H9 (cell line): ENCODE results near the gene CELF4. TPM values are rescaled to one million over a fixed set of nuclear protein-coding genes. Genes with fewer than 3 reads are reported as not detected.

Experiments used
- DNase-seq: peaks from one replicate; pipeline ENCODE4 v3.0.0-alpha.2; 2017
- H2AFZ ChIP-seq: one replicate; pipeline ENCODE4 v1.6.1; 2013; ENCODE audit warnings: mild to moderate bottlenecking, low read length, control low read depth, moderate library complexity
- H2AK5ac ChIP-seq: 2 replicates; pipeline ENCODE4 v1.6.1; 2013; ENCODE audit warnings: low read length, control low read depth, mixed read lengths; ENCODE audit not compliant: insufficient read length
- H2BK120ac ChIP-seq: one replicate; pipeline ENCODE4 v1.6.1; 2013; ENCODE audit warnings: low read depth, mild to moderate bottlenecking, low read length, control low read depth, inconsistent platforms; ENCODE audit not compliant: poor library complexity, severe bottlenecking
- H2BK12ac ChIP-seq: 2 replicates; pipeline ENCODE4 v1.6.1; 2013; ENCODE audit warnings: low read length, control low read depth, mixed read lengths, low read depth; ENCODE audit not compliant: insufficient read length
- H2BK15ac ChIP-seq: 2 replicates; pipeline ENCODE4 v1.6.1; 2013; ENCODE audit warnings: low read depth, low read length, control low read depth
- H2BK20ac ChIP-seq: one replicate; pipeline ENCODE4 v1.6.1; 2013; ENCODE audit warnings: low read depth, mild to moderate bottlenecking, low read length, control low read depth, inconsistent platforms; ENCODE audit not compliant: poor library complexity, severe bottlenecking
- H2BK5ac ChIP-seq: 2 replicates; pipeline ENCODE4 v1.6.1; 2013; ENCODE audit warnings: low read length, control low read depth, mixed read lengths; ENCODE audit not compliant: insufficient read length
- H3K14ac ChIP-seq: 2 replicates; pipeline ENCODE4 v1.6.1; 2013; ENCODE audit warnings: low read length, control low read depth; ENCODE audit not compliant: insufficient read depth
- H3K18ac ChIP-seq: 2 replicates; pipeline ENCODE4 v1.6.1; 2013; ENCODE audit warnings: low read depth, mild to moderate bottlenecking, mixed read lengths, low read length, control low read depth; ENCODE audit not compliant: insufficient read length
- H3K23ac ChIP-seq: 2 replicates; pipeline ENCODE4 v1.6.1; 2013; ENCODE audit warnings: low read length, control low read depth, mixed read lengths, low read depth; ENCODE audit not compliant: insufficient read length
- H3K23me2 ChIP-seq: 2 replicates; pipeline ENCODE4 v1.6.1; 2013; ENCODE audit warnings: low read depth, mild to moderate bottlenecking, mixed read lengths, low read length, control low read depth; ENCODE audit not compliant: insufficient read length, poor library complexity, severe bottlenecking
- H3K27ac ChIP-seq: 2 replicates; pipeline ENCODE4 v1.5.1; 2013; ENCODE audit warnings: low read length, control low read depth, mixed read lengths, low read depth; ENCODE audit not compliant: insufficient read length
- H3K27me3 ChIP-seq: 2 replicates; pipeline ENCODE4 v1.6.1; 2013; ENCODE audit warnings: low read length, control low read depth, inconsistent platforms; ENCODE audit not compliant: insufficient read depth
- H3K4ac ChIP-seq: 2 replicates; pipeline ENCODE4 v1.6.1; 2013; ENCODE audit warnings: low read depth, mild to moderate bottlenecking, control low read depth, inconsistent platforms, low read length, moderate library complexity
- H3K4me1 ChIP-seq: 2 replicates; pipeline ENCODE4 v1.6.1; 2013; ENCODE audit warnings: low read length, control low read depth, inconsistent platforms; ENCODE audit not compliant: insufficient read depth
- H3K4me2 ChIP-seq: 2 replicates; pipeline ENCODE4 v1.6.1; 2013; ENCODE audit warnings: low read length, control low read depth, mixed read lengths; ENCODE audit not compliant: insufficient read length, insufficient read depth
- H3K56ac ChIP-seq: 2 replicates; pipeline ENCODE4 v1.6.1; 2013; ENCODE audit warnings: low read depth, mild to moderate bottlenecking, mixed read lengths, low read length, control low read depth; ENCODE audit not compliant: insufficient read length
- H3K79me1 ChIP-seq: 2 replicates; pipeline ENCODE4 v1.6.1; 2013; ENCODE audit warnings: low read depth, mild to moderate bottlenecking, moderate library complexity, low read length, control low read depth, inconsistent platforms; ENCODE audit not compliant: insufficient read depth, poor library complexity, severe bottlenecking
- H3K79me2 ChIP-seq: 2 replicates; pipeline ENCODE4 v1.6.1; 2013; ENCODE audit warnings: low read length, control low read depth, inconsistent platforms; ENCODE audit not compliant: insufficient read depth
- H3K9ac ChIP-seq: 2 replicates; pipeline ENCODE4 v1.6.1; 2013; ENCODE audit warnings: low read length, control low read depth, mixed read lengths; ENCODE audit not compliant: insufficient read length; ENCODE audit errors: extremely low read depth
- H3K9me3 ChIP-seq: one replicate; pipeline ENCODE4 v1.6.1; 2013; ENCODE audit warnings: low read depth, low read length, inconsistent platforms; ENCODE audit not compliant: control insufficient read depth
- H3T11ph ChIP-seq: one replicate; pipeline ENCODE4 v1.6.1; 2013; ENCODE audit warnings: mild to moderate bottlenecking, low read length, control low read depth, inconsistent platforms
- H4K20me1 ChIP-seq: one replicate; pipeline ENCODE4 v1.6.1; 2013; ENCODE audit not compliant: control insufficient read depth, insufficient read length, insufficient read depth
- H4K5ac ChIP-seq: 2 replicates; pipeline ENCODE4 v1.6.1; 2013; ENCODE audit warnings: low read depth, mild to moderate bottlenecking, mixed read lengths, low read length, control low read depth; ENCODE audit not compliant: insufficient read length
- H4K8ac ChIP-seq: replicated peaks from 2 replicates; pipeline ENCODE4 v1.6.1; 2013; ENCODE audit warnings: low read length, control low read depth, mixed read lengths, low read depth; ENCODE audit not compliant: insufficient read length
- H4K91ac ChIP-seq: 2 replicates; pipeline ENCODE4 v1.6.1; 2013; ENCODE audit warnings: low read depth, mild to moderate bottlenecking, moderate library complexity, mixed read lengths, low read length, control low read depth; ENCODE audit not compliant: insufficient read length
- H3K27ac Mint-ChIP-seq, 3 experiments: 2 replicates in 2 of 3; 3 replicates in 1 of 3; pipeline ENCODE4 v1.8.0; 2020 to 2021; ENCODE audit warnings: mixed read lengths in 3 of 3, mild to moderate bottlenecking in 1 of 3, moderate library complexity in 1 of 3
- H3K27me3 Mint-ChIP-seq: 2 replicates; pipeline ENCODE4 v1.8.0; 2021; ENCODE audit warnings: low read depth, mild to moderate bottlenecking, moderate library complexity, mixed read lengths
- H3K36me3 Mint-ChIP-seq, 3 experiments: 2 replicates in 2 of 3; 3 replicates in 1 of 3; pipeline ENCODE4 v1.8.0; 2020 to 2021; ENCODE audit warnings: low read depth in 3 of 3, mixed read lengths in 3 of 3; ENCODE audit not compliant: insufficient read depth in 1 of 3
- H3K4me1 Mint-ChIP-seq, 2 experiments: 2 replicates each; pipeline ENCODE4 v1.8.0; 2020; ENCODE audit warnings: mixed read lengths in 2 of 2
- H3K4me3 Mint-ChIP-seq, 2 experiments: 2 replicates in 1 of 2; 3 replicates in 1 of 2; pipeline ENCODE4 v1.8.0; 2020 to 2021; ENCODE audit warnings: mild to moderate bottlenecking in 2 of 2, mixed read lengths in 2 of 2, moderate library complexity in 1 of 2
- H3K9me3 Mint-ChIP-seq, 2 experiments: 2 replicates in 1 of 2; 3 replicates in 1 of 2; pipeline ENCODE4 v1.8.0; 2020; ENCODE audit warnings: mild to moderate bottlenecking in 2 of 2, mixed read lengths in 2 of 2, moderate library complexity in 1 of 2
- WGBS: extraction: QIAGEN DNeasy Blood & Tissue Kit; methylation state at CpG from one replicate; pipeline ENCODE4 v1.1.7; 2013; ENCODE audit warnings: missing lambda C conversion rate, low lambda C conversion rate, mixed read lengths; ENCODE audit not compliant: insufficient read length; ENCODE audit errors: extremely low coverage; 5-methylcytosine and 5-hydroxymethylcytosine counted together
- total RNA-seq: library from RNA; stranded (reverse); gene quantifications from 2 replicates; pipeline ENCODE4 v1.2.1, GENCODE V29; 2021
- TF ChIP-seq, protein P1 (sequence below): fragments of 200-600 bp; sonication (generic); conservative IDR thresholded peaks from 3 replicates; pipeline ENCODE4 v1.8.0; 2021; ENCODE audit warnings: antibody characterized with exemption, mild to moderate bottlenecking

The CELF4 gene
- total RNA-seq, 1 experiment from 2014 or later: 1.1 TPM

- H4K20me1 ChIP-seq: no peaks in the 10 kb centered on the region
- no peak for DNase-seq
- H3K56ac ChIP-seq: no peak overlapping the region
- H3K27me3 Mint-ChIP-seq: peaks cover 21% of the 10 kb centered on the region
- H3K4me1 ChIP-seq: no peaks in the 10 kb centered on the region
- H3K9me3 Mint-ChIP-seq: no peaks in the 10 kb centered on the region; a peak in 1 of 5 replicates
- H2AFZ ChIP-seq: no peak overlapping the region
- H3K4me3 Mint-ChIP-seq: no peak overlapping the region
- H4K8ac ChIP-seq: no peak overlapping the region
- peaks cover 12 to 14% of the 10 kb centered on the region in 2 experiments for H3K4me1 Mint-ChIP-seq
- H2BK15ac ChIP-seq: no peak overlapping the region
- no peak overlapping the region for H3K27ac ChIP-seq
- H2BK120ac ChIP-seq: no peak overlapping the region
- TF ChIP-seq, protein P1, sequence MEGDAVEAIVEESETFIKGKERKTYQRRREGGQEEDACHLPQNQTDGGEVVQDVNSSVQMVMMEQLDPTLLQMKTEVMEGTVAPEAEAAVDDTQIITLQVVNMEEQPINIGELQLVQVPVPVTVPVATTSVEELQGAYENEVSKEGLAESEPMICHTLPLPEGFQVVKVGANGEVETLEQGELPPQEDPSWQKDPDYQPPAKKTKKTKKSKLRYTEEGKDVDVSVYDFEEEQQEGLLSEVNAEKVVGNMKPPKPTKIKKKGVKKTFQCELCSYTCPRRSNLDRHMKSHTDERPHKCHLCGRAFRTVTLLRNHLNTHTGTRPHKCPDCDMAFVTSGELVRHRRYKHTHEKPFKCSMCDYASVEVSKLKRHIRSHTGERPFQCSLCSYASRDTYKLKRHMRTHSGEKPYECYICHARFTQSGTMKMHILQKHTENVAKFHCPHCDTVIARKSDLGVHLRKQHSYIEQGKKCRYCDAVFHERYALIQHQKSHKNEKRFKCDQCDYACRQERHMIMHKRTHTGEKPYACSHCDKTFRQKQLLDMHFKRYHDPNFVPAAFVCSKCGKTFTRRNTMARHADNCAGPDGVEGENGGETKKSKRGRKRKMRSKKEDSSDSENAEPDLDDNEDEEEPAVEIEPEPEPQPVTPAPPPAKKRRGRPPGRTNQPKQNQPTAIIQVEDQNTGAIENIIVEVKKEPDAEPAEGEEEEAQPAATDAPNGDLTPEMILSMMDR: no peak
- no peaks in the 10 kb centered on the region for H3K79me1 ChIP-seq
- no peak overlapping the region for H2AK5ac ChIP-seq
- no peak overlapping the region for H3K9ac ChIP-seq
- no peaks in the 10 kb centered on the region for H3K23me2 ChIP-seq
- no peak overlapping the region for H3T11ph ChIP-seq
- no peak overlapping the region for H2BK20ac ChIP-seq
- no peak overlapping the region for H2BK12ac ChIP-seq
- H3K4me2 ChIP-seq: no peak overlapping the region
- H3K27ac Mint-ChIP-seq: no peak overlapping the region
- H3K9me3 ChIP-seq: no peaks in the 10 kb centered on the region
- H3K27me3 ChIP-seq: no peaks in the 10 kb centered on the region
- H2BK5ac ChIP-seq: no peak overlapping the region
- WGBS: no CpG with 5 or more reads among the region's 8 CpGs
- no peak overlapping the region for H3K14ac ChIP-seq
- no peak overlapping the region for H3K23ac ChIP-seq
- no peak overlapping the region for H4K5ac ChIP-seq
- H3K18ac ChIP-seq: no peak overlapping the region
- H3K4ac ChIP-seq: no peak overlapping the region
- no peak overlapping the region for H4K91ac ChIP-seq
- H3K79me2 ChIP-seq: no peaks in the 10 kb centered on the region
- H3K36me3 Mint-ChIP-seq: no peaks in the 10 kb centered on the region; a peak in 1 of 7 replicates
These were observed 99.6 kb downstream of the CELF4 start for GRCh38 chr18:37465958-37466357.
